Mesenteric fat pad (tissue), 1 donor: ENCODE measurements around the gene EDEM3. TPM values are rescaled to one million over a fixed set of nuclear protein-coding genes. Genes with fewer than 3 reads are reported as not detected.

Experiments
- DNase-seq: peaks from one replicate; pipeline ENCODE4 v3.0.0-alpha.2; 2020; ENCODE audit warnings: low spot score
- total RNA-seq: library from RNA; stranded (reverse); fragmentation: NEBNext Ultra II Directional; extraction: Animal tissue kit (Norgen Biotek cat#: 25700); gene quantifications from one replicate; pipeline ENCODE4 v1.2.1, GENCODE V29; 2021
- donor health status: DM: yes; HTN: yes; CAD: no.

Gene EDEM3
- total RNA-seq, 1 donor from 2014 or later = 39.7 TPM

DNA sequence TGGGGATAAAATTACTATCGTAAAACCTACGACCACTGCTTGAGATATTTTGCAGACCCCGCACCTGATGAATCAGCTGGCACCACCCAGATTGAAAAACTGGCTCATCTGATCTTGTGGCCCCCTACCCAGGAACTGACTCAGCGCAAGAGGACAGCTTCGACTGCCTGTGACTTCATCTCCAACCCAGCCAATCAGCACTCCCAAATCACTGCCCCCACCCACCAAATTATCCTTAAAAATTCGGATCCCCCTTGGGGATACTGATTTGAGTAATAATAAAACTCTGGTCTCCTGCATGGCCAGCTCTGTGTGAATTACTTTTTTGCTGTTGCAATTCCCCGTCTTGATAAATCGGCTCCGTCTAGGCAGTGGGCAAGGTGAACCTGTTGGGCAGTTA lies 81.4 kb downstream of the EDEM3 start:
- DNase-seq = no peak

DNA sequence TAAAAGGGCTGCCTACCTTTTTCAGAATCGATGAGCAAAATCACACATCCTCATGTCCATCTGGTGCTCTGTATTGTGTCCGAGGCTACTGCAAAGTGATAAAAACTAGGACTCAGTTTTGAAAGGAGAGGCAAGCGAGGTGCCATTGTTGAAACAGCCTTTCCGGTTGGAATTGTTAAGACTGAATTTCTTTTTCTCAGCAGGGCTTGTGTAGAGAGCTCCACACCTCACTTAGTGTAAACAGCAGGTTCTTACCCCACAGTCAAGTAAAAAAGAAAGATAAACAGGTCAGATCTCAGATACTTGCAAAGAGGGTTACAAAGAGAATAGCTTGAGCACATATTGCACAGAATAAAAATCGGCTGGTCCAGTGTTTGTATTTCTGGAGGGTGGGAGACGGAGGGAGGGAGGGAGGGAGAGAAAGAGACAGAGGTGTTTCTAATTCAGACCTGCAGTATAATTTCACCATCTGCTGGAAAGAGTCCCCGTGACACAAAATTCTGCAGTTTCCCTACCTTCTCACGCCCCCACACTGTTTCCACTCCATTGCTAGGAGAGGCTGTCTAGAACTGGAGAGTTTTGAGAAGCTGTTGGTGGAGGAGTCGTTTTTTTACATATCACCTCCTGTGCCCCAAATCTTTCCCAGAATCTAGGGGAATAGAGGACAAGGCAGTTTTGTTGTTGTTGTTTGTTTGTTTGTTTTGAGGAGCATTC lies 82.5 kb downstream of the EDEM3 start:
- DNase-seq = no peak

GRCh38 chr1:184669391-184669790 lies 85.3 kb downstream of the EDEM3 start:
- DNase-seq = no peak

DNA sequence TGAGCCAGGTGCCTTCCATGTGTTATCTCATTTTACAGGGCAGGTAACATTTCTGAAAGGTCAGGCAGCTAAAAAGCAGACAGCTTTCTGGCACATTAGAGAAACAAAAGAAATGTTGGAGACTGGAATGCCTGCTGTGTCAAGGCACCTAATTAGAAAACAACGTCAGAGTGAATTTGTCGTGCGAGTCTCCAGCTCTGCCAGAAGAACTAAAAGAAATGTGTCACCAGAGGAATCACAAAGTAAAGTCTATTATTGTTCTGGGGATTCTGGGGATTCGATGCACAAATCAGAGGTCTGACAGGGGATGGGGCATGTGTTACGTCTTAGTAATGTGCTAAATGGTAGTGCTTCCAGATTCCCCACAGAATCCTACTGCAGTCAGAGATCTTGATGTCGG lies 89.3 kb downstream of the EDEM3 start:
- no peak for DNase-seq

DNA sequence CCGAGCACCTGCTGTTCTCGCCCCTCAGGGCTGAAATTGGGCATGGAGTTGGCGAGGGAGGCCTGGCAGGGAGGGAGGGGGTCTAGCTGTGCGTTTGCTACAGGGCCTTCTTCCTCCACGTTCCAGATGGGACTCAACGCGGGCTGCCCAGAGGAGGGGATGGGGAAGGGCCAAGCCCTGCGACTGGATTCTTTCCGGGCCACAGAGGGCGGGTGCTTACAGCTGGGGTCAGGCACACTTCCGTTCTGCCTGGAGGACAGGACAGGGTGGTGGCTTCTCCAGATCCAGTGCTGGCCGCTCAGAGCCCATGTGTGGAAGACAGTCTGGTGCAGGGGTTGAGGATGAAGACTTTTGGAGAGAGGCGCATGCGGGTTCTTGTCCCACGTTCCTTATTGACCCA lies 90.0 kb downstream of the EDEM3 start:
- DNase-seq = no peak

- peak; percentile 94 for DNase-seq
Observed at GRCh38 chr1:184664042-184664660, 90.5 kb downstream of the EDEM3 start.

GRCh38 chr1:184661801-184662200 lies 92.9 kb downstream of the EDEM3 start:
- no peak for DNase-seq

DNA sequence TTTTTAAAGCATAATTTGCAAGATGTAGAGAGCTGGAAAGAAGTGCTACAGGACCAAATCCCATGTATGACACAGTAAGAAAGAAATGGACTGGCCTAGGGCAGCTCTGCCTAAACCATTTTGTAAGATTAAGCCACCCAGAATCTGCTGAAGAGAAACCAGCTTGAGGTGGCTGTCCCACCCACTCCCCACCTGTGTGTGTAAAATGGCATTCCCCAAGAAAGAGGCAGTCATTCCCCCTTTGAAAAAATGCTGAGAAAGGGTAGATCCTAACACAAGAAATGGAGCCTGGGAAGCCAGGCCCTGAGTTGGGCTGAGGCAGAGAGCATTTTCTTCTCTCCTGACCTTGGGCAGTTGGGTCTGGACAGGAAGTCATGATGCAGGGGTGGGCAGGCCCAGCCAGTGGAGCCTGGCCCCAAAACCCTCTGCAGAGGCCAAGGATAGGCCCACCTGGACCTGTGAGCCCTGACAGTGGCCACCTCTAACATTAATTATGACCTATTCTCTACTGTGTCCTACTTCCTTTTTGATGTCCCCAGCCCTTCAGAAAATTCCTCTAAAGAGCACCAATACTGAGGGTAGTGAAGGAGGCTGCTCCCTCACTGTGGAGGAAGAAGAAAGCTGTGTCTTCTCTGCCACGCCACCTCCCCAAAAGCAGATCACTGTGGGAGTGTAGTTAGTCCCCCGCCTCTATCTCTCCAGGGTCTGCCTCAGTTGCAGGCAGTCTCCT lies 94.0 kb downstream of the EDEM3 start:
- no peak for DNase-seq

DNA sequence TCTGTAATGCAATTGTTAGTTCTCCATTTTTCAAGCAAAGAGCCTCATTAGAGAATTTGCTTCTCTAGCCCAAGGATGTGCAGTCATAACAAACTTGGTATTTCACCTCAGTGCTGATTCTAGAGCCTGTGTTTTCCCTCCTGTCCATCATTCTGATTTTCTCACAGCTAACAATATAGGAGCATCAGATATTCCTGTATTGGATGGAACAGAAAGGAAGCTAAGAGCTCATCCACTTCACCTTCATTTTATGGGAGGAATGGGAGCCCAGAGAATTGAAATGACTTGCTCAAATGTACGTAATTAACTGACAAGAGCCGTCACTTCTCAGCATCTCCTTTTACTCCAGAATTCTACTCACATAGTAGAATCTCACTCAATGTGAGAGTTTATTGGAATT lies 96.6 kb downstream of the EDEM3 start:
- no peak for DNase-seq

- no peak for DNase-seq
Observed at GRCh38 chr1:184656221-184656620, 98.4 kb downstream of the EDEM3 start.

DNA sequence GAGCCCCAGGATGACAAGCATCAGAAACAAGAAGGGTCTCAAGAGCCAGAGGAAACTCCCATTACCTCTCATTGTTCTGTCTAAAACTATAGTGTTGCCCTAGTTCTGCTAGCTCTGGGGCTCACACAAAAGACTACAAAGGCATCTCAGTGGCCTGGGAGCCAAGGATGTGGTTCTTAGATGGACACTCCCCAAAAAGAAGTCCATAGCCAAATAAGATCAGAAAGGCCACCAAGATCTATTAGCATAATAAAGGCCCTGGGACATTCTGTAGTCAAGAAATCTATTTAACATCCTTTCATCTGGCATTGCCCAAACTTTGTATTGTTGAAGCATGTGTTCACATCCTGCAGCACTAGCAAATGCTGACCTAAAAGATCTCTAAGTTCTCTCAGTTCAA lies 99.5 kb downstream of the EDEM3 start:
- no peak for DNase-seq

DNA sequence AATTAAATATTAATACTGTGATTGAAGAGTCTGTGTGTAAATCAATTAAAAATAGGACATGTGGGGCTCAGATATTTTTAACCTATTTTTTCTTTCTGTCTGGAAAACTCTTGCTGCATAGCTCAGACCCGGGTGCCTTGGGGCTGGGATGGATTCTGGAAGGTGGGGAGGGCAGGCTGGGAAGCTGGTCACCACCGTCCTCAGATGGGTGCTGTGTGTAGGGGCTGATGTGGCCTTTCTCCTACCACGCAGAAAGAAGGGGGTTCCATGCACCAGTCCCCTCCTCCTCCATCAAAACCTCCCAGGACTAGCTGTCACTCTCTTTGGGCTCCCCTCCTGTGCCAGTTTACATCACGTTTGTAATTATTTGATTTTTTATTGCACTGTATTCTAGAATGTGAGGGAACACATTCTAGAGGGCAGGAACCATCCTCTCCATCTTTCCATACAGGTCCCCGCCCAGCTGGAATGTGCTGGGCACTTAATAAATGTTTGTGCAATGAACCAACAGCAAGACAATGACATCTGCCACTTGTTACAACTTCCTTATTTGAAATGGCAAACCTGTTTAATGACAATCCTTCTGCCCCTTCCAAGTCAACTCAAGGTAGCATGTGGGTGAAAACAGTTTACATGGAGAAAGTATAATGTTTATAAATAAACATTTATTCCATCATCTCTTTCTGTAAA lies 104.3 kb downstream of the EDEM3 start:
- peak; percentile 18 for DNase-seq

DNA sequence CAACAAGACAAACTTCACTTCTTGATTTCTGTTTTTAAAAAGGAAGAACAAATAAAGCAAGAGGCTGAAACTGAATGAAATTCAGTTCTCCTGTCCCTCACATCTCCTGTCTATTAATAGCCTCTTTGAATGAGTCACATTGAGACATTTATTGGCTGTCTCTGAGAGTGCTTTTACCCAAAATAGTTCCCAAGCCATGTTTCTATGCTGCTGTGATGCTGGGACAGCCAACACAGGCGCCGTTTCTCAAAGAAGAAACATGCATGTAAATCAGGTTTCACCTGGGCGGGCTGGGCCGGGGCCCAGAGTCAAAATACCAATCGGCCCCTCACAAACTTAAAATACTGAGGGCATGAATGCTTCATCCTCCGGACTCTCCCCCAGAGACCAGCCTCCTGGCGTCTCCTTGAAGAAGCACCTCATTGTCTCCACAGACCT lies 105.2 kb downstream of the EDEM3 start:
- peak; percentile 64 for DNase-seq

- DNase-seq = peak; percentile 35
Observed at GRCh38 chr1:184648856-184649201, 105.8 kb downstream of the EDEM3 start.

GRCh38 chr1:184648160-184648855 lies 106.3 kb downstream of the EDEM3 start:
- DNase-seq = peak; percentile 60

DNA sequence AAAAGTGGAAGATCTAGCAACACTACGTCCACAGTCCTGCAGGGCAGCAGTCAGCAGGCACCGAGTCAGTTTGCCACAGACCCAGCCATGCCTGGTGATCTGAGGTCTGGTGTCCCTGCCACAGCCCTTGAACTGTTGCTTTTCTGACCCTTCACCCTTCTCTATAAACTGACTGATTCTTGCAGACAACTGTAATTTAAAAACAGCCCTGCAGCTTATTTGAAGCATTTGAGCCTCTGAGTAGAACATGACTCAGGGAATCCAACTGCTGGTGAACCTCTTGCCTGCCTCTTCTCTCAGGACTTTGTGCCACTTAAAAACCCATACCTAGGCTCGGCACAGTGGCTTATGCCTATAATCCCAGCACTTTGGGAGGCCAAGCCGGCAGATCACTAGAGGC lies 107.2 kb downstream of the EDEM3 start:
- peak; percentile 18 for DNase-seq

DNA sequence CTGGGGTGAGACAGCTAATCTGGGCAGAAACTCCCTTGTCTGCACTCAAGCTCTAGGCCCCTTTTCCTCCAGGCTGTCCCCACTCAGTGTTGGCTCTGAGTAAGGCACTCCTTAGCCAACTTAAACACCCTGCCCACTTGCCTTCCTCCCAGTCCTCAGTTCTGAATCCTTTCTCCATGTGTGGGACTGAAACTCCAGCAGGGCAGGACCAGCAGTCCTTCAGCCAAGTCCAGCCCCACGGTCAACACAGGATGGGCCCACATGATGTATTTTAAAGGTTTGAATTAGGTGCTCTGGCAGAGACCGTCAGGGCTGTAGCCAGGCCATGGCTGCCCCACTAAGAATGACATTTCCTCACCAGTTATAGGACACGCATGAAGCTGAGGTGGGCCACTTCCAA lies 107.8 kb downstream of the EDEM3 start:
- DNase-seq = peak; percentile 20

DNA sequence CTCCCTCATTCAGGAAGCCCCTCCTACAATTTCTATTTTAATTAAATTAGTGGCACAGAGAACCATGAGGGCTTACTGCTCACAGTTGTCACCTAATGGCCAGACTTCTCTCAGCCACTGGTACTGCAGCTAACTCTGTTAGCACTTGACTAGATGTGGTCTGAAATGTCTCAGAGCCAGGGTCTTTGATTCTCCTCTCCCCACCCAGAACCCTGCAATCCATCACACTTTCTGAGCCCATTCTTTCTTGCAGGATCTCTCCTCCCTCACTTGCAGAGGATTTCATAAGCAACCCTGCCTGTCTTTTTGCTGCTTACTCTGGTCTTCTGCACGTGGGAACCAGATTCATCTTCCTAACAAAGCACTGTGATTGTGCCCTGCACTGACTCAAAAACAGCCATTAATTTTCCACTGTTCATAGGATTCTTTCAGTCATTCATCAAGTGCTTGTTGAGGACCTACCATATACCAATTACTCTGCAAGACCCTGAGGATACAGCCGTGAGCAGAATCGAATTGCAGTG lies 108.4 kb downstream of the EDEM3 start:
- DNase-seq = no peak

GRCh38 chr1:184644771-184645170 lies 109.9 kb downstream of the EDEM3 start:
- no peak for DNase-seq

DNA sequence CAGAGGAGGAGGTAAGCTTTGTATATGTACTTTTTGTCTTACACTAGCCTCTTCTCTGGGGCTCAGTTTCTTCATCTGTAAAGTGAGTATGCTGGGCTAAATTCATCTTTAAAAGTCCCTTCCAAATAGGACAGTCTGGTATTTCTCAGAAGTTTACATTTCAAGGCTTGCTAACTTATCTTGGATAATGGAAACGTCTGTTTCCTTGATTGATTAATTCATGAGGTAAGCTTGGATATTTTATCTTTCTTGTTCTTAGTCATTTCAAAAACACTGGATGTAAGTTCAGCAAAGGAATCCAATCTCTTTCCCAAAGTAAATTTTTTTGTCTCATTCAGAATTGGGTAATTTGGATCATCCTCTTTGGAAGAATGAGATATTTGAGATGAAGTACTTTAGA lies 111.0 kb downstream of the EDEM3 start:
- no peak for DNase-seq

- no peak for DNase-seq
Observed at GRCh38 chr1:184641894-184642293, 112.8 kb downstream of the EDEM3 start.
